Activated CD4-positive, alpha-beta T cell treated with anti-CD3 and anti-CD28 coated beads, Interleukin-2, amount 50 U/mL, for 4 hours (primary cell): Measurements from ENCODE around the gene PLEKHG4B.
"Not testable (repeated sequence)": the region's sequence is repeated elsewhere in the genome, so short reads cannot be mapped to it uniquely, and the experiment has no call there.

Experiments
- DNase-seq, 2 experiments: peaks; one replicate each; pipeline ENCODE4 v3.0.0-alpha.2; 2020

Gene PLEKHG4B

GRCh38 chr5:204966-205670 is 113.2 kb downstream of the PLEKHG4B start:
- no peak for DNase-seq

DNA sequence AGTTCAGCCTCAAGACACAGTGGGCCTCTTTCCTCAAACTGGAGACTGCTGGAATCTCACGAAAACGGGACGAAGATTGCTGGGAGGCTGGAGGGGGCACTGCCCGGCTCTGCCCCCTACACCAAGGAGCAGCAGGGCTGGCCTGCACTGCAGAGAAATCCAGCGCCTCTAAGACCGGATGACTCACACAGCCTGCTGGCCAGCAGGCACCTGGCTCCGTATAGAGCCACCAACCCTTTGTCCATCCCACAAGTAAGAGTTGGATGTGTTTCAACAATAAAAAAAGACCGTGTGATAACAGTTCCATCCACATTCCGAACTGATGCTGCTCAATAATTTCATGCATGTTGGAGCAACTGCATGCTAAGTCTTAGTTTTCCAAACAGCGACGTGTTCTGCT is 114.4 kb downstream of the PLEKHG4B start:
- DNase-seq, result no peak

GRCh38 chr5:206927-207536 is 115.1 kb downstream of the PLEKHG4B start:
- no peak for DNase-seq

DNA sequence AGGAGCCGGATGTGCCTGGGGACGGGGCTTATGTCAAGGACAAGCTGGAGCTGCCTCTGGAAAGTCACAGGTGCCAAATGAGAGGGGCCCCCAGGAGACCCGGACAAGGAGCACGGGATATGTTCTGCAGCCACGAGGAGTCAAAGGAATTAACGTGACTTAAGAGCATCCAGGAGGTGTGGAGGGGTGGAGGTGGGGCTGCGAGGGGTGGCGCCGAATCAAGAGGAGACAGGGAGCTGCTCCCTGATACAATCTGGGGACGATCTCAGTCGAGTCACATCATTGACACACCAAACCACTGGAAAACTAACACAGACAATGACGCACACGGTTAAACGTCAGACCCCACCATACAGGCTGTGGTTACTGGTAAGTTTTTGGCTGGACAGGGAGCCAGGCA is 115.6 kb downstream of the PLEKHG4B start:
- DNase-seq, result no peak

GRCh38 chr5:208449-209114 is 116.6 kb downstream of the PLEKHG4B start:
- no peak for DNase-seq

- DNase-seq, result no peak
Measured at GRCh38 chr5:213803-214395, 121.9 kb downstream of the PLEKHG4B start.

- not testable (repeated sequence) for DNase-seq
Measured at GRCh38 chr5:215256-215655, 123.3 kb downstream of the PLEKHG4B start.

- DNase-seq, result not testable (repeated sequence)
Measured at GRCh38 chr5:216076-216475, 124.1 kb downstream of the PLEKHG4B start.

GRCh38 chr5:217494-218456 is 125.8 kb downstream of the PLEKHG4B start, which contains the start of the genes CCDC127 and SDHA:
CCDC127 (minus strand) TSS chr5:218153; CDS start chr5:216849, 1,304 bp downstream.
SDHA (plus strand) TSS chr5:218320; CDS start chr5:218356, 36 bp downstream.
- peak; percentile 95 to 97 for DNase-seq

DNA sequence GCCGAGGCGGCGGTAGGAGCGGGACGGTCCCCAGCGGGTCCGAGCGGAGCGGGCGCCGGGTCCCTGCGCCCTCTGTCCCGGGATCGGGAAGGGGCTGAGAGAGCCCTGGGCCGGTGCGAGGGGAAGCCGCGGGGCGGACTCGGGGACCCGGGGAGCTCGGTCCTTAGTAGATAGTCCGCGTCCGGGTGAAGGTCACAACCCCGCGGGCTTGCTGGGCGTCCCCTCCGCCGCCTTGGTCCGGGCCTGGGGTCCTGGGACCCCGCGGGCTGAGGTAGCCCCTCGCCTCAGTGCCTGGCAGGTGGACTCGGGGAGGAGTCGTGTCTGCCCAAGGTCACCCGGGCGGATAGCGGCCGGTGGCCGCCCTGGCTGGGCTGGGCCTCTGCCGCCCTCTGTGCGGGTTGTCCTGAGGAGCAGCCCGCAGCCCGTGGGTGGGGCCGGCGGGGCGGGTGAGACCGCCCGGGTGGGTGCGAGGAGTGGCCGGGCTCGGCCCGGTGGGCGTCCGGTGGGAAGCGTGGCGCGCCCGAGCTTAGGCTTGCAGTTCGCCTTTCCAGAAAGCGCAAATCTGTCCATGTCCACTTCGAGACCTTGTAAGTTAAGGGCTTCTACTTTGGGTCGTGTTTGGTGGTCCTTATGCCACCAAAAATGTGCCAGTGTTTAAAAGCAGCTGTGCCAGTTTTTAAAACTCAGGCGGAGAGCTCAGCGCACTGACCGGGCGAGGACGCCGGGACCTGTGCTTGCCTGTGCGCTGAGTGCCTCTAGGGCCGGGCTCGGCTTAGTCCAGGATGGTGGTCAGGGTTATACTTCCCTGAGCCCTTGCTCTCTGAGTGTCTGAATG is 126.7 kb downstream of the PLEKHG4B start:
- peak in 1 of 2 experiments; percentile 5 for DNase-seq

GRCh38 chr5:219460-219863 is 127.5 kb downstream of the PLEKHG4B start:
- DNase-seq, result peak in 1 of 2 experiments; percentile 1

DNA sequence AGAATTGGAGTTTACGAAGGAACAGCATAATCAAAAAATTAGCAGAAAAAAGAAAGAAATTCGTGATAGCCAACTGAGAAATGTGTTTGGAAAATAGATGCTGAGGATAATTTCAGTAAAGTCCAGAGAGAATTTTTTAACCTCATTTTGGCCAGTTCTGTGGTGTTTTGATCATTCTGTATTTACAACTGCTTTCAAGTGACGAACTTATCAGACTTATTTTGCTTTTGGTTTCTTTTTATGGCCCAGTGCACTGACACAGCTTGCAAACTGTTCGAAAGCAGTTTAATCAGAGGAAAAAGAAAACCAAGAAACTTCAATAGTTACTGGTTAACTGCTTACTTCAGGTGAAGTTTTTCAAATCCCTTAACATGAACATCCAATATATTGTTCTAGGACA is 128.0 kb downstream of the PLEKHG4B start:
- DNase-seq, result no peak

- not testable (repeated sequence) for DNase-seq
Measured at GRCh38 chr5:222951-223715, 131.2 kb downstream of the PLEKHG4B start.

DNA sequence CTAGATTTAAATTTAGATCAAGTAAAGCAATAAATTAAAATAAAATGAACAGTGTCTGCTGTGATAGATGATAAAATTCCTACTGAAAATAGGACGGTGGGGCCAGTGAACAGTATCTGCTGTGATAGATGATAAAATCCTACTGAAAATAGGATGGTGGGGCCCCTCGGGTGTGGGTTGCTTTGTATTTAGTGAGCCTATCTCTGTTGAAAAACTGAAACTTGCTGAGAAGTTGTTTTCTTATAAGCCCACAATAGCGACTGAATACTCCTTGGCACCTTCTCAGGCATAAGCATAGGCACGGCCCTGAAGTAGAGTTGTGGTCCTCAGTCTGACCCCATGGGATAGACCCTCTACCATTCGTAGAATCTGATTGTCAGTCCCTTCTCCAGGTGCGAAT is 131.8 kb downstream of the PLEKHG4B start:
- no peak for DNase-seq

DNA sequence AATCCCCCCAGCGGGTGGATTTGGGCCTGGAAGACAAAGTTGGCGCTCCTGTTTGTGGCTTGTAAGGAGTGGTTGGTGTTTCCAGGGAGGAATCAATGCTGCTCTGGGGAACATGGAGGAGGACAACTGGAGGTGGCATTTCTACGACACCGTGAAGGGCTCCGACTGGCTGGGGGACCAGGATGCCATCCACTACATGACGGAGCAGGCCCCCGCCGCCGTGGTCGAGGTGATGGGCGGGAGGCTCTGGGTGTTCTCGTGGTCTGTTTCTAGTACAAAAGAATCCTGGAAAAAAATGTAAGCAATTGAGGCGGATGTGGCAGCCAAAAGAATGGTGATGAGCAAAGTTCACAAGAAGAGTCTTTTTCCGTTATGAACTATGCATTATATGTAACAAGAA is 133.4 kb downstream of the PLEKHG4B start:
- no peak for DNase-seq

DNA sequence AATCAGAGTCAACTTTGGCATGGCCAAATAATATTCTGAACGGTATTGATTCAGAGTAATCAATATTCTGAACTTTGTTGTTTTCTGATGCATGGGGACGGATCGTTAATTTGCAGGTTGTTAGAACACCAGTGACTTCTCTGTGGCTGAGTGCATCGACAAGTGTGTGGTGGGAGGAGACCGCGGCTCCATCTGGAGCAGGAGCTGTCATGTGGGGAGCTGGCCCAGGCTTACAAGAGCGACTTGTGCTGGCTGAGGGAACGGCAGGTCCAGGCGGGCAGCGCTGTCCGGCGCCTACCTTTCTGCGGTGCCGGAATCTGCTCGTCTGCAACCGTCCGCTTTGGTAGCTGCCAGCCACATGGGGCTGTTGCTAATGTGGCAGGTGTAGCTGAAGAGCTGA is 135.4 kb downstream of the PLEKHG4B start:
- not testable (repeated sequence) for DNase-seq

DNA sequence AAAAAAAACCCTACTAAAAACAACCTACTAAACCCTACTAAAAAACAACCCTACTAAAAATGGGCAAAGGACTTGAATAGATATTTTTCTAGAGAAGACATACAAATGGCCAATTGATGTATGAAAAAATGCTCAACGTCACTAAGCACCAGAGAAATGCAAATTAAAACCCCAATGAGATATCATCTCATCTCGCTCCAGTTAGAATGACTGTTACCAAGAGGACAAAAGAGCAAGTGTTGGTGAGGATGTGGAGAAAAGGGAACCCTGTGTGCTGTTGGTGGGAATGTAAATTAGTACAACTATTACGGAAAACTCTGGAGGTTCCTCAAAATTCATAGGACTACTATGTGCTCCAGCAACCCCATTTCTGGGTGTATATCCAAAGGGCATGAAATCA is 136.9 kb downstream of the PLEKHG4B start:
- no peak for DNase-seq

- DNase-seq, result no peak
Measured at GRCh38 chr5:230711-231110, 138.7 kb downstream of the PLEKHG4B start.

- no peak for DNase-seq
Measured at GRCh38 chr5:231661-232060, 139.7 kb downstream of the PLEKHG4B start.

- DNase-seq, result not testable (repeated sequence)
Measured at GRCh38 chr5:233426-233825, 141.5 kb downstream of the PLEKHG4B start.
